ENCODE data around the gene BBIP1. TPM values are rescaled to one million over a fixed set of nuclear protein-coding genes. Genes with fewer than 3 reads are reported as not detected.
"Not testable (repeated sequence)": the region's sequence is repeated elsewhere in the genome, so short reads cannot be mapped to it uniquely, and the experiment has no call there.

Gene BBIP1
- total and polyA plus RNA-seq, 5 donors = 24.5 to 30.0 (median 26.9) TPM

- peak; percentile 49 to 78 (median 68) for DNase-seq
- no peaks in the 10 kb centered on the region for H3K9me3 ChIP-seq (ENCODE audit: control insufficient read depth, low read length)
- ATAC-seq = no peak
- peak overlapping the region; percentile 99 for H3K4me3 ChIP-seq (ENCODE audit: low read length)
- peaks cover 3% of the 10 kb centered on the region for H3K4me1 ChIP-seq (ENCODE audit: control insufficient read depth, insufficient read depth, low read length)
- H3K27ac ChIP-seq (ENCODE audit: low read length) = peak overlapping the region; percentile 98
- intact Hi-C loops (cut with DNase I) = loop anchor here in 1 of 4 donors (10.0 kb wide), 1 partner anchor 55 kb away; no protein-coding TSS in a partner anchor
- under 1% methylated on average over 44 of the region's 44 CpGs for WGBS
- no peaks in the 10 kb centered on the region for H3K27me3 ChIP-seq (ENCODE audit: control insufficient read depth, insufficient read depth)
These were observed 1.2 kb upstream of the BBIP1 start for GRCh38 chr10:110919971-110920881.

- under 1% methylated on average over 60 of the region's 61 CpGs for WGBS
- Histone ChIP-seq H3K4me3 (ENCODE audit: low read length) (peak within 1 kb of the TSS; percentile 99), H3K9me3 (ENCODE audit: control insufficient read depth, low read length) (no peaks in the 10 kb centered on the region), H3K27ac (ENCODE audit: low read length) (peak within 1 kb of the TSS; percentile 100), H3K27me3 (ENCODE audit: control insufficient read depth, insufficient read depth) (no peaks in the 10 kb centered on the region), H3K4me1 (ENCODE audit: control insufficient read depth, insufficient read depth, low read length) (peaks cover 3% of the 10 kb centered on the region)
- intact Hi-C loops (cut with DNase I) = no loop called here
- DNase-seq (peak; percentile 99 to 100 (median 100)), ATAC-seq (peak; percentile 60 to 62)
These were observed 460 bp upstream of the BBIP1 start, which contains the start of gene SHOC2 for GRCh38 chr10:110919349-110919931. SHOC2 (plus strand) TSS chr10:110919604; CDS start chr10:110964359, 44,755 bp downstream.

- DNase-seq (peak; percentile 98 to 99 (median 99)), ATAC-seq (no peak)
- under 1% methylated on average over 15 of the region's 15 CpGs for WGBS
- H3K4me1 ChIP-seq (ENCODE audit: control insufficient read depth, insufficient read depth, low read length) = peaks cover 3% of the 10 kb centered on the region
- intact Hi-C loops (cut with DNase I) = no loop called here
- no peaks in the 10 kb centered on the region for H3K9me3 ChIP-seq (ENCODE audit: control insufficient read depth, low read length)
- peak overlapping the region; percentile 100 for H3K27ac ChIP-seq (ENCODE audit: low read length)
- no peaks in the 10 kb centered on the region for H3K27me3 ChIP-seq (ENCODE audit: control insufficient read depth, insufficient read depth)
- peak overlapping the region; percentile 84 for H3K4me3 ChIP-seq (ENCODE audit: low read length)
These were observed 724 bp downstream of the BBIP1 start for GRCh38 chr10:110918269-110918642.

GRCh38 chr10:110916554-110917346 lies 2.2 kb downstream of the BBIP1 start:
- Histone ChIP-seq H3K9me3 (ENCODE audit: control insufficient read depth, low read length) (no peaks in the 10 kb centered on the region), H3K4me3 (ENCODE audit: low read length) (no peak overlapping the region), H3K4me1 (ENCODE audit: control insufficient read depth, insufficient read depth, low read length) (peaks cover 3% of the 10 kb centered on the region), H3K27ac (ENCODE audit: low read length) (no peak overlapping the region), H3K27me3 (ENCODE audit: control insufficient read depth, insufficient read depth) (no peaks in the 10 kb centered on the region)
- 93% methylated on average over 3 of the region's 3 CpGs for WGBS
- ATAC-seq = no peak
- intact Hi-C loops (cut with DNase I) = no loop called here
- no peak for DNase-seq

GRCh38 chr10:110915600-110915999 lies 3.4 kb downstream of the BBIP1 start:
- H3K27ac ChIP-seq (ENCODE audit: low read length); ATAC-seq; H3K4me3 ChIP-seq (ENCODE audit: low read length); H3K9me3 ChIP-seq (ENCODE audit: control insufficient read depth, low read length); intact Hi-C loops (cut with DNase I); DNase-seq; H3K27me3 ChIP-seq (ENCODE audit: control insufficient read depth, insufficient read depth); H3K4me1 ChIP-seq (ENCODE audit: control insufficient read depth, insufficient read depth, low read length): not testable (repeated sequence)
- 92% methylated on average over 4 of the region's 4 CpGs for WGBS

GRCh38 chr10:110915035-110915434 lies 3.9 kb downstream of the BBIP1 start:
- H3K27ac ChIP-seq (ENCODE audit: low read length) = no peak overlapping the region
- intact Hi-C loops (cut with DNase I) = no loop called here
- ATAC-seq = no peak

GRCh38 chr10:110914431-110914830 lies 4.5 kb downstream of the BBIP1 start:
- DNase-seq = no peak
- Histone ChIP-seq H3K27me3 (ENCODE audit: control insufficient read depth, insufficient read depth) (no peaks in the 10 kb centered on the region), H3K9me3 (ENCODE audit: control insufficient read depth, low read length) (no peaks in the 10 kb centered on the region), H3K4me1 (ENCODE audit: control insufficient read depth, insufficient read depth, low read length) (peaks cover 3% of the 10 kb centered on the region), H3K4me3 (ENCODE audit: low read length) (no peak overlapping the region), H3K27ac (ENCODE audit: low read length) (no peak overlapping the region)
- intact Hi-C loops (cut with DNase I) = no loop called here
- no peak for ATAC-seq
- WGBS = 83% methylated on average over 2 of the region's 2 CpGs

More at GRCh38 chr10:110915035-110915434, 3.9 kb downstream of the BBIP1 start:
- Histone ChIP-seq H3K4me3 (ENCODE audit: low read length) (no peak overlapping the region), H3K4me1 (ENCODE audit: control insufficient read depth, insufficient read depth, low read length) (peaks cover 3% of the 10 kb centered on the region), H3K27me3 (ENCODE audit: control insufficient read depth, insufficient read depth) (no peaks in the 10 kb centered on the region), H3K9me3 (ENCODE audit: control insufficient read depth, low read length) (no peaks in the 10 kb centered on the region)
- 97% methylated on average over 6 of the region's 6 CpGs for WGBS
- no peak for DNase-seq

- Histone ChIP-seq H3K9me3 (ENCODE audit: control insufficient read depth, low read length) (no peaks in the 10 kb centered on the region), H3K27ac (ENCODE audit: low read length) (no peak overlapping the region), H3K27me3 (ENCODE audit: control insufficient read depth, insufficient read depth) (no peaks in the 10 kb centered on the region), H3K4me3 (ENCODE audit: low read length) (no peak overlapping the region), H3K4me1 (ENCODE audit: control insufficient read depth, insufficient read depth, low read length) (peaks cover 3% of the 10 kb centered on the region)
- no peak for DNase-seq
- 83% methylated on average over 3 of the region's 3 CpGs for WGBS
- ATAC-seq = no peak
- intact Hi-C loops (cut with DNase I) = no loop called here
These were observed 6.6 kb downstream of the BBIP1 start for GRCh38 chr10:110912374-110912773.

- no peak overlapping the region for H3K27ac ChIP-seq (ENCODE audit: low read length)
- H3K9me3 ChIP-seq (ENCODE audit: control insufficient read depth, low read length) = no peaks in the 10 kb centered on the region
- H3K4me1 ChIP-seq (ENCODE audit: control insufficient read depth, insufficient read depth, low read length) = no peaks in the 10 kb centered on the region
- H3K4me3 ChIP-seq (ENCODE audit: low read length) = no peak overlapping the region
- DNase-seq = no peak
- intact Hi-C loops (cut with DNase I) = no loop called here
- H3K27me3 ChIP-seq (ENCODE audit: control insufficient read depth, insufficient read depth) = no peaks in the 10 kb centered on the region
- 85% methylated on average over 4 of the region's 4 CpGs for WGBS
- peak in 1 of 2 donors; percentile 41 for ATAC-seq
These were observed 8.8 kb downstream of the BBIP1 start for GRCh38 chr10:110910138-110910537.

- WGBS = 79% methylated on average over 3 of the region's 3 CpGs
- Histone ChIP-seq H3K27ac (ENCODE audit: low read length) (peak overlapping the region; percentile 7), H3K27me3 (ENCODE audit: control insufficient read depth, insufficient read depth) (no peaks in the 10 kb centered on the region), H3K4me1 (ENCODE audit: control insufficient read depth, insufficient read depth, low read length) (peaks cover 4% of the 10 kb centered on the region), H3K4me3 (ENCODE audit: low read length) (no peak overlapping the region), H3K9me3 (ENCODE audit: control insufficient read depth, low read length) (no peaks in the 10 kb centered on the region)
- intact Hi-C loops (cut with DNase I) = no loop called here
- DNase-seq = no peak
- ATAC-seq = peak; percentile 33 to 85
These were observed 15.4 kb downstream of the BBIP1 start for GRCh38 chr10:110903280-110904278.

Measured in right cardiac atrium (tissue), 5 donors.